ENCODE results near the gene AGO3. TPM values are rescaled to one million over a fixed set of nuclear protein-coding genes. Genes with fewer than 3 reads are reported as not detected.

AGO3 gene
- total and polyA plus RNA-seq, 4 donors: 3.0 to 19.5 (median 7.1) TPM

DNA sequence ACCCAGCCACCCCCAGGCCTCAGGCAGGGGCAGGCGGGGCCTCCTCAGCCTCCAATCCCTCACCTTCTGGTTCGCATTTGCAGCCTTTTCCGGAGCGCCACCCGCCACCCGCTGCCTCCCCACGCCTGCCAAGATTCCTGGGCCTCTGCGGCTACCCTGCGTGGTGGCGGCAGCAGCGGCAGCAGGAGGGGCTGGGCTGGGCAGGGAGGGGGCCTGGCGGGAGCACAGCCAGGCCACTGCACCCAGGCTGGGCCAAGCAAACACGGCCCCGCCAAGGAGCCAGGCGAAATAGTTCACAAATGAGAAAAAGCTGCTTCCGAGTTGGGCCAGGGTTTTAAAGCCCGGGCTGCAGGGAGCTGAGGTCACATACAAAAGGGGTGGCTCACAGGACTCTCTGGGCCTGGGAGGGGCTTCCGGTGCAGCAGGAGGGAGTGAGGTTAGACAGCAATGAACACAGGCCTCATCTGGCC lies 184.3 kb downstream of the AGO3 start:
- no peaks in the 10 kb centered on the region for H3K36me3 ChIP-seq (ENCODE audit: control insufficient read depth in 4 of 4, insufficient read depth in 3 of 4, low read depth in 1 of 4, low read length in 3 of 4)
- H3K27me3 ChIP-seq (ENCODE audit: control insufficient read depth in 4 of 4, insufficient read depth in 4 of 4, low read length in 3 of 4): no peaks in the 10 kb centered on the region
- no peaks in the 10 kb centered on the region for H3K4me1 ChIP-seq (ENCODE audit: control insufficient read depth in 4 of 4, insufficient read depth in 4 of 4, low read length in 3 of 4)
- no peaks in the 10 kb centered on the region for H3K9me3 ChIP-seq (ENCODE audit: control insufficient read depth in 4 of 4, low read length in 3 of 4)
- no peak overlapping the region for H3K27ac ChIP-seq (ENCODE audit: low read depth in 1 of 2, low read length in 2 of 2)
- H3K9ac ChIP-seq (ENCODE audit: low read depth in 1 of 2, low read length in 2 of 2): no peak overlapping the region
- 83% methylated on average over 18 of the region's 18 CpGs for WGBS
- no peak for DNase-seq (ENCODE audit: low spot score)
- TF ChIP-seq GABPA (IDR thresholded peaks at IDR 0.05 in 1 of 2, conservative IDR thresholded peaks at IDR 0.05 in 1 of 2) (no peak), NR2F2 (IDR thresholded peaks at IDR 0.05) (no peak), YY1 (IDR thresholded peaks at IDR 0.05) (no peak), HNF4G (IDR thresholded peaks at IDR 0.05) (no peak), TAF1 (conservative IDR thresholded peaks at IDR 0.05) (no peak), EGR1 (IDR thresholded peaks at IDR 0.05; ENCODE audit: low read depth in 2 of 2) (no peak), RAD21 (IDR thresholded peaks at IDR 0.05) (no peak), RXRA (IDR thresholded peaks at IDR 0.05) (no peak), FOXA2 (IDR thresholded peaks at IDR 0.05) (no peak), SP1 (IDR thresholded peaks at IDR 0.05) (no peak), FOXA1 (IDR thresholded peaks at IDR 0.05) (no peak), HNF4A (conservative IDR thresholded peaks at IDR 0.05) (no peak), JUND (IDR thresholded peaks at IDR 0.05) (no peak)
- TF ChIP-seq, protein P1, sequence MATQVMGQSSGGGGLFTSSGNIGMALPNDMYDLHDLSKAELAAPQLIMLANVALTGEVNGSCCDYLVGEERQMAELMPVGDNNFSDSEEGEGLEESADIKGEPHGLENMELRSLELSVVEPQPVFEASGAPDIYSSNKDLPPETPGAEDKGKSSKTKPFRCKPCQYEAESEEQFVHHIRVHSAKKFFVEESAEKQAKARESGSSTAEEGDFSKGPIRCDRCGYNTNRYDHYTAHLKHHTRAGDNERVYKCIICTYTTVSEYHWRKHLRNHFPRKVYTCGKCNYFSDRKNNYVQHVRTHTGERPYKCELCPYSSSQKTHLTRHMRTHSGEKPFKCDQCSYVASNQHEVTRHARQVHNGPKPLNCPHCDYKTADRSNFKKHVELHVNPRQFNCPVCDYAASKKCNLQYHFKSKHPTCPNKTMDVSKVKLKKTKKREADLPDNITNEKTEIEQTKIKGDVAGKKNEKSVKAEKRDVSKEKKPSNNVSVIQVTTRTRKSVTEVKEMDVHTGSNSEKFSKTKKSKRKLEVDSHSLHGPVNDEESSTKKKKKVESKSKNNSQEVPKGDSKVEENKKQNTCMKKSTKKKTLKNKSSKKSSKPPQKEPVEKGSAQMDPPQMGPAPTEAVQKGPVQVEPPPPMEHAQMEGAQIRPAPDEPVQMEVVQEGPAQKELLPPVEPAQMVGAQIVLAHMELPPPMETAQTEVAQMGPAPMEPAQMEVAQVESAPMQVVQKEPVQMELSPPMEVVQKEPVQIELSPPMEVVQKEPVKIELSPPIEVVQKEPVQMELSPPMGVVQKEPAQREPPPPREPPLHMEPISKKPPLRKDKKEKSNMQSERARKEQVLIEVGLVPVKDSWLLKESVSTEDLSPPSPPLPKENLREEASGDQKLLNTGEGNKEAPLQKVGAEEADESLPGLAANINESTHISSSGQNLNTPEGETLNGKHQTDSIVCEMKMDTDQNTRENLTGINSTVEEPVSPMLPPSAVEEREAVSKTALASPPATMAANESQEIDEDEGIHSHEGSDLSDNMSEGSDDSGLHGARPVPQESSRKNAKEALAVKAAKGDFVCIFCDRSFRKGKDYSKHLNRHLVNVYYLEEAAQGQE (IDR thresholded peaks at IDR 0.05): no peak
- TF ChIP-seq, protein P2, sequence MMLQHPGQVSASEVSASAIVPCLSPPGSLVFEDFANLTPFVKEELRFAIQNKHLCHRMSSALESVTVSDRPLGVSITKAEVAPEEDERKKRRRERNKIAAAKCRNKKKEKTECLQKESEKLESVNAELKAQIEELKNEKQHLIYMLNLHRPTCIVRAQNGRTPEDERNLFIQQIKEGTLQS (IDR thresholded peaks at IDR 0.05): no peak
- TF ChIP-seq, protein P3, sequence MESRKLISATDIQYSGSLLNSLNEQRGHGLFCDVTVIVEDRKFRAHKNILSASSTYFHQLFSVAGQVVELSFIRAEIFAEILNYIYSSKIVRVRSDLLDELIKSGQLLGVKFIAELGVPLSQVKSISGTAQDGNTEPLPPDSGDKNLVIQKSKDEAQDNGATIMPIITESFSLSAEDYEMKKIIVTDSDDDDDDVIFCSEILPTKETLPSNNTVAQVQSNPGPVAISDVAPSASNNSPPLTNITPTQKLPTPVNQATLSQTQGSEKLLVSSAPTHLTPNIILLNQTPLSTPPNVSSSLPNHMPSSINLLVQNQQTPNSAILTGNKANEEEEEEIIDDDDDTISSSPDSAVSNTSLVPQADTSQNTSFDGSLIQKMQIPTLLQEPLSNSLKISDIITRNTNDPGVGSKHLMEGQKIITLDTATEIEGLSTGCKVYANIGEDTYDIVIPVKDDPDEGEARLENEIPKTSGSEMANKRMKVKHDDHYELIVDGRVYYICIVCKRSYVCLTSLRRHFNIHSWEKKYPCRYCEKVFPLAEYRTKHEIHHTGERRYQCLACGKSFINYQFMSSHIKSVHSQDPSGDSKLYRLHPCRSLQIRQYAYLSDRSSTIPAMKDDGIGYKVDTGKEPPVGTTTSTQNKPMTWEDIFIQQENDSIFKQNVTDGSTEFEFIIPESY (IDR thresholded peaks at IDR 0.05): no peak
- TF ChIP-seq, protein P4, sequence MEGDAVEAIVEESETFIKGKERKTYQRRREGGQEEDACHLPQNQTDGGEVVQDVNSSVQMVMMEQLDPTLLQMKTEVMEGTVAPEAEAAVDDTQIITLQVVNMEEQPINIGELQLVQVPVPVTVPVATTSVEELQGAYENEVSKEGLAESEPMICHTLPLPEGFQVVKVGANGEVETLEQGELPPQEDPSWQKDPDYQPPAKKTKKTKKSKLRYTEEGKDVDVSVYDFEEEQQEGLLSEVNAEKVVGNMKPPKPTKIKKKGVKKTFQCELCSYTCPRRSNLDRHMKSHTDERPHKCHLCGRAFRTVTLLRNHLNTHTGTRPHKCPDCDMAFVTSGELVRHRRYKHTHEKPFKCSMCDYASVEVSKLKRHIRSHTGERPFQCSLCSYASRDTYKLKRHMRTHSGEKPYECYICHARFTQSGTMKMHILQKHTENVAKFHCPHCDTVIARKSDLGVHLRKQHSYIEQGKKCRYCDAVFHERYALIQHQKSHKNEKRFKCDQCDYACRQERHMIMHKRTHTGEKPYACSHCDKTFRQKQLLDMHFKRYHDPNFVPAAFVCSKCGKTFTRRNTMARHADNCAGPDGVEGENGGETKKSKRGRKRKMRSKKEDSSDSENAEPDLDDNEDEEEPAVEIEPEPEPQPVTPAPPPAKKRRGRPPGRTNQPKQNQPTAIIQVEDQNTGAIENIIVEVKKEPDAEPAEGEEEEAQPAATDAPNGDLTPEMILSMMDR (IDR thresholded peaks at IDR 0.05; ENCODE audit: low read depth, low read length, missing input control): no peak
- TF ChIP-seq, protein P5, sequence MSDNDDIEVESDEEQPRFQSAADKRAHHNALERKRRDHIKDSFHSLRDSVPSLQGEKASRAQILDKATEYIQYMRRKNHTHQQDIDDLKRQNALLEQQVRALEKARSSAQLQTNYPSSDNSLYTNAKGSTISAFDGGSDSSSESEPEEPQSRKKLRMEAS (IDR thresholded peaks at IDR 0.05): no peak
- H3K4me3 ChIP-seq (ENCODE audit: low read depth in 1 of 3, low read length in 3 of 3): no peak overlapping the region

All from liver (tissue), 9 donors.